HG02759 (cell line): ENCODE results near the gene PXT1.

ENCODE experiments used
- ATAC-seq: cut with Tn5 transposase; IDR thresholded peaks from one replicate; pipeline ENCODE4 v1.9.1; 2021; ENCODE audit warnings: mild to moderate bottlenecking, moderate library complexity; ENCODE audit not compliant: unreplicated experiment

The PXT1 gene

GRCh38 chr6:36392621-36393020 lies 50.0 kb downstream of the PXT1 start:
- ATAC-seq, result no peak

DNA sequence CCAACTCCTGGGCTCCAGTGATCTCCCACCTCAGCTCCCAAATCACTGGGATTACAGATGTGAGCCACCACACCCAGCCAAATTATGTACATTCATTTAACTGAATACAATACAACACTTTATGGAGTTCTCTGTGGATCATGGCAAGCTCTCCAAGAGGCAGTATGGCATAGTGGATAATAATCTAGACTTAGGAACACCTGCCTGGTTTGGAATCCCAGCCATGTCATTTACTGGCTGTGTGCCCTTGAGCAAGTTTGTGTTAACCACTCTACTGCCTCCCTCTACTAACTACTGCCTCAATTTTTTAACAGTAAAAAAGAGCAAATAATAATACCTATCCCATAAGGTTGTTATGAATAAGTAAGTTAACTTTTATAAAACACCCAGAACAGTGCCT lies 53.3 kb downstream of the PXT1 start:
- no peak for ATAC-seq

GRCh38 chr6:36387440-36388303 lies 55.0 kb downstream of the PXT1 start, which contains the start of gene ETV7:
ETV7 (minus strand) TSS chr6:36387669; CDS start chr6:36387541, 128 bp downstream.
- no peak for ATAC-seq

- ATAC-seq, result no peak
These were observed 55.9 kb downstream of the PXT1 start for GRCh38 chr6:36386495-36387439.

DNA sequence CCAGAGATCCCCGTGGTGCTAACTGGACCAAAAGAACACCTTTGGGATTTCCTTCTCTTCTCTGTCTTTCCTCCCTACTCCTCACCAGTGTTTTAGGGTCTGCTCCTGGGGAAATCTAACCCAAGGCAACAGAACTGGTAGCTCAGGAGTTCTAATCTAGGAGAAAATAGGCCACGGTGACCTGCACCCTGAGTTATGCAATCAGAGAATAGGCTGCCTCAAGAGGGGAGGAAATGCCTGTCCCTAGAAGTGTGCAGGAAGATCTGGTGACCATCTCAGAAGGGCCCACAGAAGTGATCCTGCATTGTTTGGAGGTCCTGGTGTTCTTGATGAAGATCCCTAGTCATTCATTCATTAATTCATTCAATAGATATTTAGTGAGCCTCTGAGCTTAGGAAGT lies 58.6 kb downstream of the PXT1 start:
- no peak for ATAC-seq

DNA sequence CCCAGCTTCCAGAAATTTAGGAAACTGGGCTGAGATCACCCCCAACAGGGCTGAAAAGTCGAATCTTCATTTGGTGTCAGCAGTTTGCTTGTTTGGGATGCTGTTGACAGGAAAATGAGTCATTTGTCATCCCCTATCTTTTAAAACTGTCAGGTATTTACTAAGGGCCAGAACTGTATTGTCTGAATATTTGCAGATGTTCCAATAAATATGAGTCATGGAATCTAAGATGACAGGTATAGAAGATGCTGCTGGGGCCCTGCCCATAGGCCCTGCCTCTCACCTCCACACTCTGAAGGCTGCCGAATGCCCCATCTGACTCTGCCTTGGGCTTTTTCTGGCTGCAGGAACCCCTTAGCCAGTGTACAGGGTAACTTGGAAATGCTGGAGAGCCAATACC lies 59.0 kb downstream of the PXT1 start:
- ATAC-seq, result no peak

- no peak for ATAC-seq
These were observed 59.7 kb downstream of the PXT1 start for GRCh38 chr6:36382976-36383375.

GRCh38 chr6:36381502-36382389 lies 60.9 kb downstream of the PXT1 start:
- no peak for ATAC-seq

GRCh38 chr6:36380166-36380565 lies 62.5 kb downstream of the PXT1 start:
- no peak for ATAC-seq

GRCh38 chr6:36378936-36379335 lies 63.7 kb downstream of the PXT1 start:
- ATAC-seq, result no peak

DNA sequence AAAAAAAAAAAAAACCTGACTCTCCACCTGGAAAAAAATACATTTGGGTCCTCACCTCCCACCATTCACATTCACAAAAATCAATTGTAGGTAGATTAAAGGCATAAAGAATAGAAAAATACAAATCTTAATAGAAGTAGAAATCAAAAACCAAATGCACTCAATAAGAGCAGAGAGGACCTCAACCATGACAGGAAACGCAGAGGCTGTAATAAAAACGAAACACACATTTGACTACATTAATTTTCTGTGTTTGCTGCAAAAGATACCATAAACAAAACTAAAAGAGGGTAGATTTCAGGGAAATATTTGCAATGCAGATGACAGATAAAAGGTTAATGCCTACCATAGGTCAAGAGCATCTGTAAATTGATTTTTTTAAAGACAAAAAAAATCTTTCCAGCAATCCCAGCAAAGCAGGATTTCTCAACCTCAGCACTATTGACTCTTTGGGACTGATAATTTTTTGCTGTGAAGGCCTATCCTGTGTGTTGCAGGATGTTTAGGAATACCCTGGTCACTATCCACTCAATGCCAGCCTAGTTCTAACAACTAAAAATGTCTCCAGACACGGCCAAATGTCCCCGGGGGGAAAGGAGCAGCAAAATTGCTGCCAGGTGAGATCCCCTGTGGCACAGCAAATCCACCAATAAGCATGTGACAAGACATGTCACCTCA lies 64.3 kb downstream of the PXT1 start:
- no peak for ATAC-seq

- no peak for ATAC-seq
These were observed 65.1 kb downstream of the PXT1 start for GRCh38 chr6:36377594-36377993.

DNA sequence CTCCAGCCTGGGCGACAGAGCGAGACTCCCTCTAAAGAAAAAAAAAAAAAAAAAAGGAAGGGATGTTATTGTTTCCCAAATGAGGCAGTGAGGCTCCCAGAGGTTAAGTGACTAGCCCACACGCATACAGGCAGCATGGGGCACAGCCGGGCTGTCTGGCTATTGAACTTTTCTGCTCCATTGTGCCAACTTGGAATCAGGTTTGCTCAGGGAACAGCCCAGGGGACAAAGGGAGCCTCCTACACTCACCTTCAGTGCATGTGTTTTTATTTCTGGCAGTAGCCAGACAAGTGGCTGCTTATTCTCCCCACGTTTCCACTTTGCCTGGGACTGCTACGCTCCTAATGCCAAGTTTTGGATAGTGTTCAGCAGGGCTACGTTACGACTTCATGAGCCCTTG lies 65.9 kb downstream of the PXT1 start:
- ATAC-seq, result no peak

- no peak for ATAC-seq
These were observed 66.5 kb downstream of the PXT1 start for GRCh38 chr6:36376183-36376582.

DNA sequence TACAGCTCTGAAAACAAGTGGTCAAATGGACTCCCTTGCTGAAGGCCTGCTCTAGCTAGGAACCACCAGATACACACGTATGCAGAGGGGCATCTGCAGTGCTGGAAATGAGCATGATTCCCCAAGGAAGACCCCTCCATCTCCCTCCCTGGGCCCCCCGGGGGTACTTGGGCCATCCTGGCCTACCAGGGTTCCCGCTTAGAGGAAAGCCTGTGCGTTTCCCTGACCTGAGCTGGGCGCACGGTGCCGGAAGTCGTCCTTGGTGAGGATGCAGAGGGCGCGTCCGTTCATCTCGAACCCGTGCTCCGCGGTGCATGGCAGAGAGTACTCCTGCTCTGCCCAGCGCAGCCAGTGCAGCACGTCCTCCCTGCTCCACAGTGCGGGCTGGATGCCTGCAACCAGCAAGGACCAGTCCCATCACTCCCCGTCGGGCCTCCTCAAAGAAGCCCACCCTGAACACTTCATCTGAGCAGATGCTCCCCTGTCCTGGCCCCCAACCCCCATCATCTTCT lies 67.0 kb downstream of the PXT1 start:
- ATAC-seq, result no peak

GRCh38 chr6:36374972-36375371 lies 67.7 kb downstream of the PXT1 start:
- ATAC-seq, result no peak

- ATAC-seq, result no peak
These were observed 68.5 kb downstream of the PXT1 start for GRCh38 chr6:36374194-36374593.

GRCh38 chr6:36373368-36374019 lies 69.2 kb downstream of the PXT1 start:
- ATAC-seq, result no peak

DNA sequence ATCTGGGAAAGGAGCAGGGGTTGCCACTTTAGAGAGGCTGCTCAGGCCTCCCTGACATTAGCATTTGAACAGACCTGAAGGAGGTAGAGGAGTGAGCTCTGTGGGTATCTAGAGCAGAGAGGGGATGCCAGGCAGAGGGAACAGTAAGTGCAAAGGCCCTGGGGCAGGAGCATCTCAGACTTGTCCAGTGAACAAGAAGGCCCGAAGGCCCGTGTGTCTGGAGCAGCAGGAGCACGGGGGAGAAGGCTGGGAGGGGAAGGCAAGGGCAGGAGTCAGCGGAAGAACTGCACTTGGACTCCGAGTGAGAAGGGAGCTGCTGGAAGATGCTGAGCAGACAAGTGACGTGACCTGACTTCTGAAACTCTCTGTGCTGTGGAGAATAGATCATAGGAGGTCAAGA lies 70.6 kb downstream of the PXT1 start:
- ATAC-seq, result no peak
